Activated CD4-positive, alpha-beta T cell treated with anti-CD3 and anti-CD28 coated beads, Interleukin-2, Interleukin-4, amounts not matched to agents 100 ng/mL and 50 ng/mL, durations not matched to agents 16 hours and 8 hours (primary cell): ENCODE results near the gene KCNA10.
"Not testable (repeated sequence)": the region's sequence is repeated elsewhere in the genome, so short reads cannot be mapped to it uniquely, and the experiment has no call there.

Source experiments
- DNase-seq: peaks from one replicate; pipeline ENCODE4 v3.0.0-alpha.2; 2020; ENCODE audit warnings: low spot score

Gene KCNA10

DNA sequence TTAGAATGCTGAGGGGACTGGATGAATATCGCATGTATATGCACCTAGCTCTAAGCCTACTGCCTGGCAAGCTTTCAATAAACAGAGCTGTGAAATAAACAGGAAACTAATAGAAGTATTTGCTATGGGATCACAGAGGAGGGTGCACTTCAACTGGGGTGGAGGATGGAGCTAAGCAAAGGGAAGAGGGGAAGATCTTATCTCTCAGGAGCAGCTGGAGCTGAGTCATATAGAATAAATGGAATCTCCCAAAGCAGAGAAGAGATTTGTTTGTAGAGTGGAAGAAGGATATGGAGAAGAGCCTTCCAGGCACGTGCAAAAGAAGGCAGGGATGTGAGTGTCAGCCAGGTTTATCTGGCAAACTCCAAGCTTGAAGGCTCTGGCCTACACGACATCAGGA lies 17.0 kb upstream of the KCNA10 start:
- no peak for DNase-seq

DNA sequence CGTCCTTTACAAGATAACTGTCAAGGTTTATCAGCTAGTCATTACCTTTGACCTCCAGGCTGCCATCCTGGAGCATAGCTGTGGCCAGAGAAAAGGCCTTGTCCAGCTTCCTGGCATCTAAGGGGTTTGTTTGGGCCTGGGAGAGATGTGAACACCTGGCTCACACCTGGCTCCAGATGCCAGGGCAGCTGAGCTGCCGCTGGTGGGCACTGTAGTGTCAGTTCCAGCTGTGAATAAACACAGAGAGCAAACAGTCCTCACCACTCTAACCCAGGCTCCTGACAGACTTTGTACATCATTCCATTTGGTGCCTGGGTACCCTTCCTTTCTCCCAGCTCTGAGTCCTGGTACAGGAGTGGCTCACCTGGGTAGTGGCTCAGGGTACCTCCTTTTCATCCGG lies 14.3 kb upstream of the KCNA10 start:
- DNase-seq, result no peak

DNA sequence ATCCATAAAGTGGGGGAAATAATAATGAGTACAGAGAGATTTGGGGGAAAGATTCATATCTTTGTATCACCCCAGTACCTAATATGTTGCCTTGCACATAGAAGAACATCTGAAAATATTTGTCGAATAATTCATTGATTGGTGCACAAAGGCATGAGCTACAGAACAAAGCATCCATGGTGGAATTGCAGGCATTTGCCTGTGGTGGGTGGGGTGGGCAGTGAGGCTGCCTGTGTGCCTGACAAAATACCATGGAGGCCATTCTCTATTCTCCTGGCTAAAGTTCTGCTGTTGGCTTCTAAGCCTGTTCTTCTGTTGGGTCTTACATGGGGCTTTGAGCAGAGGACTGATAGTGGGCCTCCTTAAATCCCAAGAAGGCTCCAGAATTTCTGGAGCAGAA lies 10.0 kb upstream of the KCNA10 start:
- no peak for DNase-seq

DNA sequence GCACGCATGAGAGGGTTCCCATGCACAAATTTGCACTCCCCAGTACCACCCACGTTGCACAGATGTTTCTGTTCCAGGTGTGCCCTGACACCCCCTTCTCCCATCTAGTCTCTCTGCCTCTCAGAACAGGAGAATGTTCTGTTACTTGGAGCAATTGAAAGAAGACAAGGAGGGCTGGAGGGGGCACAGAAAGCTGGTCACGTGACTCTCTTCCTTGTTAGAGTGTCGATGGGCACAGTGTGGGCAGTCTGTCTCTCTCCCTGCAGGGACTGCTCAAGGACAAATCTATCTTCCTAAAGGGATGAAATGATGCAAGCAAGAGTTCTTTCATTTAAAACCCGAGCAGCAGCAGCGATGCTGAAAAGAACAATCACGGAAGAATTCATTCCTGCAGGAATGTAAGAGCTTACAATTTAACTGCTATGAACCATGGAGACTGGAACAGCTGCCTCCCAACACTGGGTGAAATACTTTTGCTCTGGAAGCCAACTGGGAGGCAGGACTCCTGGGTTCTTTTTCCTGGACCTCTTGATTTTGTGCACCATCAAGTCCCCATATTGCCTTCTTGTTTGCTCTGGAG lies 7.3 kb upstream of the KCNA10 start:
- DNase-seq, result no peak

DNA sequence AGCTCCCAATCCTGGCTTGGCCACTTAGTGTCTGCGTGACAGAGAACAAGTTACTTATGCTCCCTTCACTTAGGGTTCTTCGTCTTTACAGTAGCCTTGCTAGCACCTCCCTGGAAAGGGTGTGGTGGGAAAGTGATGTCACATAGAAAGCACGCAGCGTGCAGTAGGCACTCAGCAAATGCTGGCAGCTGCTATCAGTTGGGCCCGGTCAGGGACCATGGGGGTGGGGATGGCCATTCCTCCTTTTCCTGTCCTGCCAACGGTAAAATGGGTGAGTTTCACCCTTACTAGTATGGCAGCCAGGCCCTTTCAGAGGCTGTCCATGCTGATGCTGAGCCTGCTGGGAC lies 6.2 kb upstream of the KCNA10 start:
- no peak for DNase-seq

DNA sequence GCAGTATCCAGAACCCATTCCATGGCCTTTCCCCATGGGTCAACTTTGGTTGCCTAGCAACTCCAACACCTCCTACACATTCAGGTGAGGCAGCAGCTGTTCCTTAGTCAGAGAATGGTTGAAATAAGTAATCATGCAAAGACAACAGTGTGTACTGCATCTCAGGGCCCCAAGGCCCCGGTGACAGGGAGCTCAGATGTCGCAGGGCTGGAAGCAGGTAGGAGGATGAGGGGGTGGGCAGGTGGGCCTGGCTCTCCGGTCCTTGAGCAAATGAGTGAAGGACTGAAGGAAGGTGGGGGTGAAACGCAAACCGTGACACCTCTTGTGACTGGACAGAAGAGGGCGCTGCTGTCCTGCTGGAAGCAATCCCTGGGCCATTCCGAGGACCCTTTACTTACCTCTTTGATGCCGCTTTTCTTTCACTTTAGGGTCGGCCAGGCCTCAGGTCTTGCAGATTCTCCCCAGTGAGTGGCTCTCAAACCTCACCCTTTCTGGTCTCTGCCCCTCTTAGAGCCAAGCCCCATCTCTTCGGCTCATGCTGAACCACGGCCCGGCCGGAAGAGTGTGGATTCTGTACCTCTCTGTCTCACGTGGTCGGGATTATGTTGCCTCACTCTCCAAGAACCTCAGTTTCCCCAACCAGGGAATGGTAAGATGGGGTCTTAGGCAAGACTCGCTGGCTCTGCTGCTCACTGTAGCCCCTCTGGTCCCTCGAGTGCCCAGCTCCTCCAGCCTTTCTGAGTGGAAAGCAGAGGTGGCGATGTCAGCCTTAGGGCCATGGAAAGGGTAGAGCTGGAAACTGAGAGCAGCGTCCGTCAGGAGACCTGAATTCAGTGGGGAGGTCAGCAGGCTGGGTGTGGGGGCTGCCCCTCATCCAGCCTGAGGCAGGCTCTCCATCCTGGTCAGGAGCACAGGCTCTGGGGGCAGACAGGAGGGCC lies 5.6 kb upstream of the KCNA10 start:
- peak; percentile 46 for DNase-seq

DNA sequence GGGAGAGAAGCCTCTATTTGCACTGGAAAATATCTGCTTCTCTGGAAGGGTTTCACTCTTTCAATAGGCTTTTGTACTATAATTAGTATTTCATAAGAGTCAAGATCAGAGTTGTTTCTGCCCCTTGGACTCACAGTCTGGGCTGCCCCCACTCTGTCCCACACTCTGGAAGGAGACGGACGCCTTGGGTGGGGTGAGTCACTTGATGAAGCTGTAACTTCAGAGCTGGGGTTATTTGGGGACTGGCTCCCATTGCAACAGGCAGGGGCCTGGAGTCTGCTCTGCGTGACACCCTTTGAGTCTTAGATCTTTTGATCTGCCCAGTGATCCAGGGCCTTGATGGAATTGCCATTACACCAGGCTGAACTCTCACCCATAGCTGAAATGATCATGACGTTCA lies 4.0 kb upstream of the KCNA10 start:
- no peak for DNase-seq

DNA sequence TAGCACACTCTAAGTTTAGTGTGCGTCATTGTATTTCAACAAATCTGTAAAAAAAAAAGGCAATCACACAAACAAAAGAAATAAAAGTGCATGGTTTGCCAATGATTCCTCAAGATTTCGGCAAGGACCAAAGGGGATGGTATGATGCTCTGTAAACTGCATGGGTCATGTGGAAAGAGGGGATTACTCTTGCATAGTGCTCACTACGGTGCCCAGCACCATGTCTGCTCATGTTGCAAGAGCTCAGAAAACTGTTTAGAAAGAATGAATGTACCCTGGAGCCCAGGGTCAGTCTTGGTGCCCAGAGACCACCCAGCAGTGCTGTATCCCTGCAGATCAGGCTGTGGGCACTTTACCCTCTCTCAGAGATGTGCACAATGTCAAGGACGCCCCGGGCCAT lies 3.6 kb upstream of the KCNA10 start:
- no peak for DNase-seq

DNA sequence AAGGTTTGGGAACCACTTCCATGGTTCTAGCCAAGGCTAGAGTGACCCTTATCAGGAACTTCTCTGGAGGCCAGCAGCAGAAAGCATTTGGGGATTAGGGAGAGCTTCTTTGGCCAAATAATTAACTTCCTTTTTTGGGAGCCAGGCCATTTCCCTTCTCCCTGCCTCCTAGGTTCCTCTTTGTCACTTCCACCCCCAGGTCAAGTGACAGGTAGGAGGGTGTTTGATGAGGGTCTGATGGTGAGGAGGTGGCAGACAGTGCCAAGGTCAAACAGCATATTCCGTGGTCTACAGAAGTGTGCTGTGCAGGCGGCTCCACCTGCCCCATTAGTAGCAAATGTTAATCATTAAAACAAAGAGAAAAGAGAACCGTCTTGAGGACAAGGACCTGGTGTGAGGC lies 1.9 kb upstream of the KCNA10 start:
- no peak for DNase-seq

DNA sequence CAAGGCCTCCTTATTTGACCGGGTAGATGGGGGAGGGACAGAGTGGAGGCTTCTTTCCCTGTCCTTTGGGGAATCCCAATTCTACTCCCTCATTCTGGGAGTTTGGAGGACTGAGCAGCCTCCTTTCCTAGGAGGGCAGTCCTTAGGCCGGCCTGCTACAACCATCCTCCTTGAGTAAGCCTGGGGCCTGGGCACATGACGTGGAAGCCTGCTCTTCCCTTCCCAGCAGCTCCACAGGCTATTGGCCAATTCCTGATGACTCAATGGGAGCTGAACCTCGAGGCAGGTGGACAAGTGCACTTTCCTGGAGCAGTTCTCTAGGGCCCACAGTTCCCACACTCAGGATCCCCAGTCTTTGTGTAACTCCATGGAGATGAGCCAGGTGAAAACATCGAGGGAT lies 3.1 kb downstream of the KCNA10 start:
- no peak for DNase-seq

DNA sequence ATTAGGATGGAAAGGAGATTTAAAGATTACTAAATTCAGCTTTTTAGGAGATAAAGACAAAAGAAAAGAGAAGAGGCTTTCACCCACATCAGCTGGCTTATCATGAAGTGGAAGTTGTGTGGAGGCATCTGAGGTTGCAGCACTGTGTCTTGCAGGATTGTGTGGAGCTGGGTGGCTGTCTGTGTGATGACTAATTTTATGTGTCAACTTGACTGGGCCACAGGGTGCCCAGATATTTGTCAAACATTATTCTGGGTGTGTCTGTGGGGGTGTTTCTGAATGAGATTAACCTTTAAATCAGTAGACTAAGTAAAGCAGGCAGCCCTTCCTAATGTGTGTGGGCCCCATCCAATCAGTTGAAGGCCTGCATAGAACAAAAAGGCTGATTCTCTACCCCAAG lies 3.9 kb downstream of the KCNA10 start:
- no peak for DNase-seq

DNA sequence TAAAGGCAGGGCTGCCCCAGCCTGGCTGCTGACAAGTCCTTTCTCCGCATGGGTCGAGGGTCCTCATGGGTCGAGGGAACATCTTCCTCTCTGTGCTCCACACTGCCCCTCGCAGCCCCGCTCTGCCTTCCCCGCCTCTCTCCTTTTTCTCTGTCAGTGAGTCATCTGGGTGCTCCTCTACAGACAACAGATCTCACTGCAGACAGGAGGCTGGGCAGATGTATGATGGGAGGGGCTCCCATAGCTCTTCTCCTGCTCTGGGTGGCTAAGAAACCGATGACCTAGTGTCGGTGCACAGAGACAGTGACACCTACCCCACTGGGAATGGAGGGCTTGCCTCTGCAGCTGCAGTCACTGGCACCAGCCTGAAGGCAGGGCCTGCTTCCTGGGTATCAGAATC lies 5.5 kb downstream of the KCNA10 start:
- no peak for DNase-seq

DNA sequence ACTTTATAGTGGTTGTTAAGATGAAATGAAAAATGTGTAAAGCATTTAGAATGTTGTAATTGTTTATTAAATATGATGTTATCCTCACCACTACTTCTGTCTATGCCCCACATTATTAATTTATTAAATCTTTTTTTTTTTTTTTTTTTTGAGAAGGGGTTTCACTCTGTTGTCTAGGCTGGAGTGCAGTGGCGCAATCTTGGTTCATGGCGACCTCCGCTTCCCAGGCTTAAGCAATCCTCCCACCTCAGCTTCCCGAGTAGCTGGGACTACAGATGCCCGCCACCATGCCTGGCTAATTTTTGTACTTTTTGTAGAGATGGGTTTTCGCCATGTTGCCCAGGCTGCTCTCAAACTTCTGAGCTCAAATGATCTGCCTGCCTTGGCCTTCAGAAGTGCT lies 7.5 kb downstream of the KCNA10 start:
- DNase-seq, result no peak

DNA sequence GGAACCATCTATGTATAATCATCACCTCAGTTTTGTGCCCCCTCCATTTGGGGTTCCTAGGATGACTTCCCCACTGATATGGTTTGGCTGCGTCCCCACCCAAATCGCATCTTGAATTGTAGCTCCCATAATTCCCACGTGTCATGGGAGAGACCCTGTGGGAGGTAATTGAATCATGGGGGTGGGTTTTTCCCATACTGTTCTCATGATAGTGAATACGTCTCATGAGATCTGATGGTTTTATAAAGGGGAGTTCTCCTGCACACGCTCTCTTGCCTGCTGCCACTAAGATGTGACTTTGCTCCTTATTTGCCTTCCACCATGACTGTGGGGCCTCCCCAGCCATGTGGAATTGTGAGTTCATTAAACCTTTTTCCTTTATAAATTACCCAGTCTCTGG lies 8.1 kb downstream of the KCNA10 start:
- not testable (repeated sequence) for DNase-seq

DNA sequence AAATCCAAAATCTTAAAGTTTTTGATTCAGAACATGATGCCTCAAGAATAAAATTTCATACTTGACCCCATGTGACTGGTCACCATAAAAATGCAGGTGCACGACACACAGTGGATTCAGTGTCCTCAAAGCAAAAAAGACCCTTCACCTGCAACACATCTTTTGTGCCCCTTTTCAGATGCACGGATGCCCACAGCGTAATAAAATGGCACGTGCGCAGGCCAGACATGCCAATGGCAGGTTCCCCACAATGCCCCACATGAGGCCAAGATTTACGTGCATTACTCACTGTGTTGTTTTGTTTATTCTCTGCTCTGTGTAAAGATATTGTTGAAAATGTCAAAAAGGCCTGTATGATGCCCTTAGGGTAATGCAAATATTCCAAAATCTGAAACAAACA lies 9.3 kb downstream of the KCNA10 start:
- DNase-seq, result no peak

DNA sequence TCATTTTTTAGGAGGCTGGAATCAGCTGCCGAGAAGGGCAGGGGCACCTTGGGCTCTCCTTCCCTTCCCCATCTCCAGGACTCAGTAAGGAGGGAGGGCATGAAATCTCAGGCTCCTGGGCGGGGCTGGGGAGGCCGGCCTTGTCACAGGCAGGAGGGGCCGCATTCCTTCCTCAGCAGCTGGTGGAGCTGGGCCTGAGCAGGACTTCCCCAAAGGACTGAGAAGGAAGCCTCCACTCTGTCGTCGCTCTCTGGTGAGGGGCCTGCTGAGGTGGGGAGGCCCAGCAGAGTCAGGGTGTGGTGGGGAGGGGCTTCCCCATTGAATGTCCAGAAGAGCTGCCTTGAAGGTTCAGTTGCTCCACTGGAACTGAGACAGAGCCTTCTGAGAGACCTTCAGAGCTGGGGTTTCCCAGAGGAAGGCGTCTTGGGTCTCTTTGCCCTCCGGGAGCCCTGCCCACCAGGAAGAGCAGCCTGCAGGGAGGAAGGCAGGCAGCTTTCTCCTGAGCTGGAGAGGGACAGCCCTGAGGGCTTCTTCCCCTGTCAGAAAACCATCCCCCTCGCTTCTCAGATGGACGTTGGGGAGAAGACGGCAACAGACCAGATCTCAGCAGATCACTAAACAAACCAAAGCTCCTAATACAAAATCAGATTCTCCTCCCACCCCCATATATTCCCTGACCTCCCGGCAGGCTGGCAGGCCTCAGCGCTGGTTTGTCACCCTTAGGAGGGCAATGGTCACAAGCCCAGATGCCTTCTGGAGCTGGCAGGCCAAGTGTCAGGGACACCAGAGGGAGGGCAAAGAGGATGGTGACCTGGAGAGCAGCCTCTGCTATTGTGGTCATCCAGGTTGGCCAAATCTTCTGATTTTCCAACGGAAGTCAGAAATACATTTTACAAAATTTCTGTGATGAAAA lies 10.7 kb downstream of the KCNA10 start:
- no peak for DNase-seq

DNA sequence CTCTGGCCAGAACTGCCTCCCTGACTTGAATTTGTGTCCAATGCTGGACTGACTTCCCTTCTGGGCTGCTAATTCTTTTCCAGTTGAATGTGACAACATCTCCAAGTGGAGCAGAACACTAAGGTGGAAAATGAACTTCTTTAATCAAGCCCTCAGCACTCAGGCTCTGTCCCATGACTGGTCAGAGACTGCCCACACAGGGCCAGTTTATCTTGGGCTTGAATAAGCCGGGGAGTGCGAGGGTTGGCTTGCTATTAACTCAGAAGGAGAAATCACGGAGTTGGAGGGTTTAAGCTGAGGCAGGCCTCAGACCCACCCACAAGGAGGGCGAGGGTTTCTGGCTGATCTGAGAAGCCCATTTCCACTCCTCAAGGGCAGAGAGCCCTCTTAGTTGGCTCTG lies 12.4 kb downstream of the KCNA10 start:
- no peak for DNase-seq

DNA sequence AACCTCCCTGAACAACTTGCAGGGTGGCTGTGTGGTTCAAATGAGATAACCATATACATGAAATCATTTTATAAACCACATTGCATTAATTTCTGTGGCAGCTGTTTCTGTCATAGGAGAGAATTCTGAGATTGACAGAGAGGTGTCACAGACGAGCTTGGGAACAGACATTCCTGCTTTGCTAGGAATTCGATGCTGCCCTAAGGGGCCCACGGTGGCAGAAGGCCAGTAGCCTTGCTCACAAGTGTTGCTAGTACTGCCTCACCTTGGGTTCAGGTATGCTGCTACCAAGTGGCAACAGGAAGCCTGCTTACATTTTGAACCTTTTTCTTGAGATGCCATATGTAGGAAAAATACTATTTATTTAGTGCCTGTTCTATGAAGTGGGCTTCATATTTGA lies 13.4 kb downstream of the KCNA10 start:
- no peak for DNase-seq

DNA sequence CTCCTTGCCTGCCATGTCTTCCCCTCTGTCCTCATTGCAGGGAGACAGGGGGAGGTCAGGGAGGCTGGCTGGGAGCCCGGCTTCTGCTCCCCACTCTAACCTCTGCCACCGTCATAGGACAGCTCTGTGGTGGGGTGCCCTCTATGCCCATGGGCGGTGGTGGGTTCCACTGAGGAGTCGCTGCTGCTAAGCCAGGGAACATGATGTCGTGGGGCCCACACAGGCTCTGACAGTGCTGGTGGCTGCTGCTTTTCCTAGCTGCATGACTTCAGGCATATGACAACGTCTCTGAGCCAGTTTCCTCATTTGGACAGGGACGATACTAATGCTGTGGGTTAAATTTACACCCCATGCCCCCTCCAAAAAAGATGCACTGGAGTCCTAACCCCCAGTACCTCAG lies 14.7 kb downstream of the KCNA10 start:
- no peak for DNase-seq

DNA sequence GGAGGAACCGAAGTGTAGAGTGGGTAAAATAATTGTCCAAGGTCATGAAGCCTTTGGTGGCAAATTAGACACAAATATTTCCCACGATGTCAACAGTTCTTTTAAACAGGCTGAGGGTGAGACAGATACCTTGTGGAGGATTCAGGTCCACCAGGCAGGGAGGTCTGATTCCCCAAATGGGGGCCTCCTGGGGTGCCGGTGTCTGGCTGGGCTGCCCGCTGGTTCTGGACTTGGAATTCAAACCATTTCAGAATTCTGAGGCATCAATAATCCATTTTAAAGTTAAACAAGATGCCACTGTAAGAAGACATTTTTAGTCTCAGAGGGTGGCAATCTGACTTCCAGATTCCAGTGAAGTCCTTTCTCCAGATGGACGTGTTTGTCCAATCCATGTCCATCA lies 15.5 kb downstream of the KCNA10 start:
- DNase-seq, result no peak

DNA sequence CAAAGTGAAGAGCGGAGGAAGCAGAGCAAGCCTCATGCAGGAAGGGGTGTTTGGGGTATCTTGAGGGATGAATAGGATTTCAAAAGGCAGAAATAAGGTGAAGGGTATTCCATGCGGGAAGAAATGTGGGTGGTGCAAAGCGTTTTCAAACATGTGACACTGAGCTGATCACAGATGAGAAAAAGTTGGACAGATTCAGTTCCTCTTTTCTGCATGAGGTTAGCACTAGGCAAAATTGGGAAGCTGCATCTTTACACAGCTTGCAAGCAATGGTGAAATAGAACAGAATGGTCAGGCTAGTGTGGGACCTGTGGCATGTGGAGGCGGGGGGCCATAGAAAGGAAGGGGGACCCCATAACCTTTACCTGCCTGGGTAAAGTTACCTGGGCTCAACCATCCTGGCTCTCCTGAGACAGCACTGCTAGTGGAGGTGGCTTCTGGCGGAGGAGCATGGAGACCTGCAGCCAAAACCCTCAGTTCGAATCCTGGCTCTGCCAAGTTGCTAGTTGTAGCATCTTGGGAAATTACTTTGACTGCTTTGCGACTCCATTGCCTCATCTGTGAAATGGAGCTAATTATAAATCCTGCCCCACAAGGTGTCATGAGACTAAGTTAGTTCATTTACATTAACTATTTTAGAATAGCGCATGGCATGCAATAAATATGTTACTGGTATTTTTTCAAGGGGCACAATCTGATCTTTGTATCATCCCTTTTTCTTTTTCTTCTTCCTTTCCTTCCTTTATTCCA lies 16.4 kb downstream of the KCNA10 start:
- no peak for DNase-seq

DNA sequence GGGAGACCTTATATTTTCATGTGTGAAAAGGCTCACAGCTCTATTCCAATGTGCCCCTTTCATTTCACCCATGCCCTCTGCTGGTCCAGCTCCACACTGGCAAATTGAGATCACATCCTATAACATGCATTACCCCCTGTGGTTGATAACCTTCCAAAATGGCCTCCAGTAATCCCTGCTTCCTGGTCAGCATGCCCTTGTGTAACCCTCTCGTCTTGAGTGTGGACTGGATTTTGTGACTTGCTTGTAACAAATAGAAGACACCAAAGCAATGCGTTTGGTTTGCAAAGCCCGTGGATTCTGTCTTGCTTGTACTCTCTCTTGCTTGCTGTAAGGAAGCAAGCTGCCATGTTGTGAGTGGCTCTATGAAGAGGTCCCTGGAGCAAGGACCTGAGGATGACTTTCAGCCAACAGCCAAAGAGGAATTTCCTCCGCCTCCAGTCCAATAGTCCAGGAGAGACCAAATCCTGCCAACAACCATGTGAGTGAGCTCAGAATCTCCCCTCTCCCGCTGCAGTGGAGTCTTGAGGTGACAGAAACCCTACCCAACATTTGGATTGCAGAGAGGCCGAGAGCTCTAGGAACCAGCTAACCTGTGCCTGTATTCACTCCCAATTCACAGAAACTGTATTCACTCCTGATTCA lies 17.4 kb downstream of the KCNA10 start:
- no peak for DNase-seq
